NCI-H524 (cell line): ENCODE measurements around the gene AGAP3.

Experiments used
- DNase-seq, 2 experiments: peaks; one replicate each; lab custom pipeline; 2025; lab: John Stamatoyannopoulos, UW

Gene AGAP3

DNA sequence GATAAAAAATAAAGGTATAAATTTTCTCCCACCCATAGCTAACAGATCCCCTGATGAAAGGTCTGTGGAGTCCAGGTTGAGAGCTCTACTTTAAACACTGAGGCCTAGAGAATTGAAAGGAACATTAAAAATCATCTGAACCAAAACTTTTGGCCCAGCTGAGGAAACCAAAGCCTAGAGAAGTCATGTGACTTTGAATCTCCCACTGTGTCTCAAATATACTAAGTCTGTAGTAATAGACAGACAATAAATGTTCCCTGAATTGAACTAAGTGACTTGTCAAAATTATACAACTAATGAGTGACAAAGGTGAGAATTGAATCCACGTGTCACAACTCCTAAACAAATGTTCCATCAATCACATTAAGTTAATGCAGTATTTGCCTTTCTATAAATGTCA is 75.5 kb downstream of the AGAP3 start:
- no peak for DNase-seq

DNA sequence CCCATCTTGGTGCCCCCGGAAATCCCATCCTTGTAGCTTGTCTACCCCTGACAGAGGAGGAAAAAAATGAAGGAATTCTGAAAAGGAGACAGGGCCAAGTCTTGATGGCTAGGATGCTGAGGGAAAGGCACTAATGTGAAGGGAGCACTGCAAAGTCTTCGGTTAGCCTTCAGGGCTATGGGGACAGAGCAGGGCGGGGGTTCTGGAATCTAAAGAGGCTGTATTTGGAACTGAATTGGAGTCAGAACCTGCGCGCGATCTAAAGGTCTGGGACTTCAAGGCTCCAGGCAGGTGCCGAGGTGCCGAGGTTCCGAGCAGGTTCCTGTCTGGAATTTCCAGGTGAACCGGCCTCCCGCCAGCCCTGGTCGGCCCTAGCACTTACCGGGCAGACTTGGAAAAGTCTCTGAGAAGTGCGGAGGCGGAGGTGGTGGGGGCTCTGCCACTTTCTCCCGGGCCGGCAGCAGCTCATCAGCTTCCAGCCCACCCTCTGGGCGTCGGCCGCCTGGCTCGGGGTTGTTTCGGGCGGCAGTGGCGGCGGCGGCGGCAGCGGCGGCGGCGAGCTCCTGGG is 80.4 kb downstream of the AGAP3 start:
- no peak for DNase-seq

DNA sequence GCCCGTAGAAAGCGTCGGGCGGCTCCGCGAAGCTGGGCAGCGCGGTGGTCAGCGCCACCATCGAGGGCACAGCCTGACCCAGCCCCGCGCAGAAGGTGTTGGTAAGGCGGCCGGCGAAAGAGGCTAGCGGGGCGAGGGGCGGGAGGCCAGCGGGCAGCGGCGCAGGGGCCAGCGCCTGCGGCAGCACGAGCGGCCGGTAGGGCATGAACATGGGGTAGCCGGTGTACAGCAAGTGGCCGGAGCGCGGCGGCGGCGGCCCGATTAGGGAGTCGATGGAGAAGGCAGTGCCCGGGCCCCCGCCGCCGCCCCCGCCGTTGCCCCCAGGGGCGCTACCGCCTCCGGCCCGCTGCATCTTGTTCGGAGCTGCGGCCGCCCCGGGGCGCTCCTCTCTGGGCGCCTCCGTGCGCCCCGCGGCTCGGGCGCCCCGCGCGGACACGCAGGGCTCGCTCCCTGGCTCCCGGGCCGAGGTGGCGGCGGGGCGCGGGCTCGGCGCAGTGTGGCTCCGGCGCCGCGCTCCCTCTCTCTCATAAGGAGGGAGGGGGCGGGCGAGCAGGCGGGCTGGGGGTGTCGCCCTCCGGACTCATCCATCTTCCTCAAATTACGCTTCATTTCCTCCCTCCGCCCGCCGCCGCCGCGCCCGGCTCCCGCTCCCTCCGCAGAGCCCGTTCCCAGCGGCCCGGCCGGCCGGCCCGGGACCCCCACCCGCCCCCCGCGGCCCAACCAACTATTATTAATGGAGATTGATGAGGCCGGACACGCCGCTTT is 81.1 kb downstream of the AGAP3 start, which contains the start of gene GBX1:
Gene GBX1 (minus strand): TSS at position 498 of the 765 bp plus-strand sequence. CDS start 146 bp downstream, at position 352.
- DNase-seq = peak; percentile 3 to 28

DNA sequence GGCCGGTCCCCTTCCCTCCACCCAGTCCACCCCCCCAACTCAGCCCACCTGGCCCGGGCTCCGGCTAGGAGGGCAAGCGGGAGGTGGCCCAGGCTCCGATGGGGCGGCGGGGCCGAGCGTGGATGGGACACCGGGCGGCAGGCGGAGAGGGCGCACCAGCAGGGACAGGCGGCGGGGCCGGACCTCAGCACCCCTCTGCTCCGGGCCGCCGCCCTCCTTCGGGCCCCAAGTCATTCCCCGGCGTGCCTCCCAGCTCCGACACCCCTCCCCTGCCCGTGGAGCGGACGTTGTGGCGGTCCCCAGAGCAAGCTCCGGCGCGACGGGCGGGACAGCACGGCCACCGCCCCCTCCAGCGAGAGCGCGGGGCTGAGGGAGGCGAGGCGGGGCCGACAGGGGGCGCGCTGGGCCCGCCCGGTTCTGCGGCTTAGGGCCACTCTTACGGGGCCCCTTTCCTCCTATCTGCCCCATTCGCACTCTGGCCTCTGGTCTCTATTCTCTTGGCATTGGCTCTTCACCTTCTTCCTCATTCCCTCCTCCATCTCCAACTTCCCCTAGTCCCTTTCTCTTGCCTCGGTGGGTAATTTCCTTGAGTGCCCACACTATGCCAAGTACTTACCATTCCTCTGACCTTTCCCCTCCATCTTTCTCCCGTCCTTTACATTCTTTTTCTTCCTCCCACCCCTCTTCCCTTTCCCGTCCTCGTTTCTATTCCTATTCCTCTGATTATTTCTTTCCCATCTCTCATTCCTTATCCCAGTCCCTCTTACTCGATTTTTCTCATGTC is 81.9 kb downstream of the AGAP3 start:
- peak in 1 of 2 experiments; percentile 45 for DNase-seq

DNA sequence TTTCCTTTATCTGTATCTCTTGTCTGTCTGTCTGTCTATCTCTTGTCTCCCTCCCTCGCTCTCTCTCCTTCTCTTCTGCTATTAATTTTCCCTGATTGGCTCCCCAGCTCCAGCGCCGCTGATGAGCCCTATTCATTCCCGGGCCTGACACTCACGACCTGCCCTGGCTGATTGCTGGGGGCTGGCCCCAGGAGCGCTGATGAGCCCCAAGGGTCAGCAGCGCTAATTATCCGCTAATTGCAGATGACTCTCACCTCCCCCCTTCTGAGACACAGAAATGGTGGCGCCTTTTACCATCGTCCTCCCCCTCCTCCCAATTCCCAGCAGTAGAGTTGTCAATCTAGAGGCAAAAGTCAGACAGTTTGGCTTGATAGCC is 82.5 kb downstream of the AGAP3 start:
- DNase-seq = no peak

DNA sequence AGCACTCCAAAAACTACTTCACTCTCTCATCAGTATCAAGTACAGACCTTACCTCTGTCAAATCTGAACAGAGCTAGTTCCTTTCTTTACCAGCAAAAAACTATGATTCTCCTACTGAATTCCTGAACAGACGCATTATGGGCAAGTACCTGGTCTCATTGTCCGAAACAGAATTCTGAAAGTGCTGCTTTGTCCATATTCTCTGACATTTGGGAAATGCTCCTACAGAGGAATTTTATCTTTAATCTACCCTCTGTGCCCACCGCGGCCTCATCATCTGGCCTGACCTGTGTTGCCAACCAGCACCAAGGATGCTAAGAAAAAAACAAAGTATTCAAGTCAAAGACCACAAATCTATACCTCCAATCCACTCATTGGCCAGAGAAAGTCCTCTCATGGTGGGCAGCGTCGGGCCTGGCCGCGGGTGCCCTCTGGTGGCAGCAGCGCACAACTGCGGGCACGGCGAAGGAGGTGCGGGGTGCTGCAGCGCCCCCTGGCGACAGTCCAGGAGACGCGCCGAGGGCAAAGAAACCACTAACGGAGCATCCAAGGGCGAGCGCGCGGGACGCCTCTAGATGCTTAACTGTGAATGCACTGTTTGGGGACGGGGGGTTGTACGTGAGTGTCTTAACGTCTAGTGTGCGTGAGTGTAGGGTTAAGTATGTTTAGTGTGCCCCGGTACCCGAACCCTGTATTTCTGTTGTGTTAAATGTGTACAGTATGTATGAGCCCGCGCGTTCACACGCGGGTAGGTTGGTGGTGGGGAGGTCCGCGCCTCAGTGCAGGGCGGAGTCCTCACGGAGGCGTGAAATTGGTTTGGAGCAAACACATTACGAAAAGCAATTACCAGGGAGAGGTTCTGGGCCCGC is 86.2 kb downstream of the AGAP3 start:
- peak; percentile 17 to 59 for DNase-seq

GRCh38 chr7:151173386-151174245 is 87.3 kb downstream of the AGAP3 start:
- DNase-seq = no peak

- DNase-seq = no peak
Observed at GRCh38 chr7:151174246-151175046, 88.2 kb downstream of the AGAP3 start.

- DNase-seq = no peak
Observed at GRCh38 chr7:151175047-151175792, 88.9 kb downstream of the AGAP3 start.

DNA sequence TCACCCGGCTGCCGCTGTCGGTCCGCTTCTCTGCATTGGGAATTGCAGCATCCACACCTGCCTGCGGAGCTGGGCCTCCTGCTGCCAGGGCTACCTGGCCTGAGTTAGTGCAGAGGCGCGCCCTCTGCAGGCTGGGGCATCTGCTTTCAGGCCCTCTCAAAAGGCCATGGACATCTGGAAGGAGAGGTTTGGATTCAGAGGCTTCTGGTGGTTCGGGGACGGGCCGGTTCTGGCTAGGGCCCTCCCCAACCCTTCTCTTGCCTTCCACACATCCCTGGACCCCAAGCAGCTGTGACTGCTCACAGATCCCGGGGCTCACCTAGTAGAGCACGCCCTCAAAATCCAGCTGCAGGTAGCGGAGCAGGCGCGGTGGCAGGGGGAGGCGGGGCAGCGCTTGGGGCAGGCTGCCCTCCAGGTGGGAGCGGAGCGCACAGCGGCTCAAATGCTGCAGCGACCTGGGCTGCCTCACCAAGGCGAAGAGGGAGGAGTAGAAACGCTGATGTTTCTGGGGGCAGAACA is 89.6 kb downstream of the AGAP3 start:
- DNase-seq = no peak

DNA sequence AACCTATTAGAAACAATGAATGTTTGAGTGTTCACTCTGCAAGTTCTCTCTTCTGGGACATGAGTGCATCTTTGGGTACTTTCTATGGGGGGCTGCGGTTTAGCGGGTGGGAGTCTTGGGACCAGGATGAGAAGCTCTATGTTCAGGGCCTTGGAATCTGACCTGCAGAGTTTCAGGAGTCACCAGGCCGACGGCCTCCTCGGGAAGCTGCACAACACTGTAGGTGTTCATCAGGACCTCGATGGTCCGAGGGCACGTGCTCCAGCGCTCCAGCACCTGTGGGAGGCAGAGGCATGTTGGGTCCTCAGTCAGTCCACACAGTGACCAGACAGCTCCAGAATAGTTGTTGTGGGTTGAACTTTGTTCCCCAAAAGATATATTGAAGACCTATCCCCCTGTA is 90.1 kb downstream of the AGAP3 start:
- no peak for DNase-seq

DNA sequence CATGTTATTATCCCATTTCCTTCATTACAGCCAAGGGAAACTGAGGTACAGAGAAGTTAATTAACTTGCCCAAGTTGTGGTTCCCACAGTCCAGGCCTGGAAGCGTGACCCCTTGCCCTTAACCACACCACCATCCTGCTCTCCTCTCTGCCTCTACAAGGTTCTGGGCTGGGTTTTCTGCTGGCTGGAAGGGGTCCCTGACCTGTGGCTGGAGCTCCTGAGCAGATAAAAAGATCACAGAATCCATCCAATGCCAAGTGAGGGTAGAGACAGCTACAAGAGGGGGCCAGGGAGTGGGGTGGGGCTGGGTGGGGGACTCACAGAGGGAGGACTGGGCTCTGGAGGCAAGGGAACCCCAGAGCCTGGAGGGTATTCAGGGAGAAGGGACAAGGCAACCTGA is 91.0 kb downstream of the AGAP3 start:
- no peak for DNase-seq

GRCh38 chr7:151178236-151178635 is 92.0 kb downstream of the AGAP3 start:
- no peak for DNase-seq

DNA sequence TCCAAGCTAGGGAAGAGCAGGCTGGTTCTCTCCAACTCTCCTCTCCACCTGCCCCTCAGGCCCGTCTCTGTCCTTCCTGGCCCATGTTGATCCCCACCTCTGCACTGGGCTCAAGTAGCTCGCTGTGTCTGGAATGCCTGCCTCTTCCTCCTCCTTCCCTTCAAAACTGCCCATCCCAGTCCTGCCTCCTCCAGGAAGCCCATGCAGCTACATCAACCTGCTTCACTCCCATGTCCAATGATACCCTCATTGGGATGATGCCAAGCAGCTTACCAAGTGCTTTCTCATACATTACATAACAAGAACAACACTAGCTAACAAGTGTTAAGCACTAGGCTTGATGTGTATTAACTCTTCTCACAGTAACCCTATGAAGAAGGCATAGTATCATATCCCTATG is 92.6 kb downstream of the AGAP3 start:
- DNase-seq = no peak

GRCh38 chr7:151179287-151179860 is 93.1 kb downstream of the AGAP3 start:
- no peak for DNase-seq

DNA sequence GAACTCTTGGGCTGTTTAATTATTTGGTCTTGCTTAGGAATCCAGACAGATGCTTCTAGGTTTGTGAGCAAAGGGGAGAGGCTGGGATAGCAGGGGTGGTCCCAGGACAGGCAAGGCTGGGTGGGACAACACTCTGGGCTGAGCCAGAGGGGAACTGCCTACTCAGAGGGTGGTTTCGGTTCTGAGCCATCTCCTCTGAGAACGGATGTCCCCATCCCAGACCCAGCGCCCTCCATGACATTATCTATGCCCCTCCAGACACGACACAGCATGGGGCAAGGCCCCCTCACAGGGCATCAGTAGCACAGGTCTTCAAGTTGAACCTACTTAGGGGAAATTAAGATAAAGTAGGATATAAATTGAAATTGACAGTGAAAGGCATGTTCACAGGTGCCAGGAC is 93.7 kb downstream of the AGAP3 start:
- no peak for DNase-seq

GRCh38 chr7:151181011-151181431 is 94.7 kb downstream of the AGAP3 start:
- no peak for DNase-seq

GRCh38 chr7:151185762-151186639 is 99.7 kb downstream of the AGAP3 start:
- no peak for DNase-seq
